Gastrocnemius medialis (tissue), 4 donors: ENCODE data around the gene WHRN. TPM values are rescaled to one million over a fixed set of nuclear protein-coding genes. Genes with fewer than 3 reads are reported as not detected.

ENCODE experiments used
- ATAC-seq, 2 donors: fragments of 150-250 bp; one replicate each; pipeline ENCODE4 v1.9.1; 2016
- DNase-seq, 2 donors: peaks; one replicate each; pipeline ENCODE4 v3.0.0-alpha.2; 2019
- H3K27ac ChIP-seq, 4 donors: fragments of 200-600 bp; sonication (generic); 1 replicate in 1 of 4; 2 replicates in 3 of 4; pipeline ENCODE4 v1.5.1; 2016 to 2018; ENCODE audit warnings: mild to moderate bottlenecking in 2 of 4, moderate library complexity in 1 of 4
- H3K27me3 ChIP-seq, 3 donors: fragments of 200-600 bp; sonication (generic) in 2 of 3; 1 replicate in 1 of 3; 2 replicates in 2 of 3; pipeline versions ENCODE4 v1.5.1 to v1.6.0; 2016 to 2019; ENCODE audit warnings: mild to moderate bottlenecking in 1 of 3, moderate library complexity in 1 of 3
- H3K36me3 ChIP-seq, 2 donors: fragments of 200-600 bp; sonication (generic) in 1 of 2; one replicate each; pipeline ENCODE4 v1.5.1; 2017 to 2018
- H3K4me1 ChIP-seq, 2 donors: fragments of 200-600 bp; sonication (generic) in 1 of 2; one replicate each; pipeline ENCODE4 v1.5.1; 2016 to 2017; ENCODE audit warnings: mild to moderate bottlenecking in 2 of 2
- H3K4me3 ChIP-seq, 4 donors: fragments of 200-600 bp; sonication (generic) in 3 of 4; 1 replicate in 1 of 4; 2 replicates in 3 of 4; pipeline ENCODE4 v1.5.1; 2016 to 2019; ENCODE audit warnings: mild to moderate bottlenecking in 2 of 4
- H3K9me3 ChIP-seq, 3 donors: fragments of 200-600 bp; sonication (generic) in 2 of 3; 1 replicate in 1 of 3; 2 replicates in 2 of 3; pipeline ENCODE4 v1.5.1; 2016 to 2019
- CTCF ChIP-seq, 5 experiments: fragments of 450-650 bp in 3 of 5; fragments of 200-600 bp in 2 of 5; sonication (generic) in 2 of 5; IDR thresholded peaks in 4 of 5; conservative IDR thresholded peaks in 1 of 5; 1 replicate in 4 of 5; 2 replicates in 1 of 5; pipeline ENCODE4 v1.5.1; 2016 to 2019; ENCODE audit warnings: antibody characterized with exemption in 5 of 5, mild to moderate bottlenecking in 3 of 5, moderate library complexity in 3 of 5
- POLR2A ChIP-seq, 2 donors: fragments of 450-650 bp; IDR thresholded peaks; one replicate each; pipeline ENCODE4 v1.6.1; 2017; ENCODE audit warnings: antibody characterized with exemption in 2 of 2, mild to moderate bottlenecking in 2 of 2, moderate library complexity in 2 of 2
- in situ Hi-C, 4 donors: fragments of 200-750 bp; cut with MboI; loops; one replicate each; pipeline versions ENCODE4 v1.15.0 to v1.8.0; 2017; ENCODE audit warnings: low sequenced_read_pairs in 4 of 4
- intact Hi-C: fragments of 100-400 bp; cut with DNase I; formaldehyde crosslinking; loops from one replicate; pipeline ENCODE4 v1.15.1; 2023; ENCODE audit warnings: low total_unique reads
- total RNA-seq, 4 donors: library from RNA; depleted of rRNA; stranded (reverse); fragments of >200 nt; gene quantifications; one replicate each; pipeline versions ENCODE4 v1.1.0 to v1.2.3, GENCODE V29; 2016

Gene WHRN
- total RNA-seq, 4 donors from 2014 or later = 0.16 to 0.18 TPM; not detected in 2

GRCh38 chr9:114384341-114384740 lies 120.9 kb downstream of the WHRN start:
- no peaks in the 10 kb centered on the region for H3K9me3 ChIP-seq
- in situ Hi-C loops = no loop called here
- H3K36me3 ChIP-seq = no peaks in the 10 kb centered on the region
- intact Hi-C loops = no loop called here
- no peak overlapping the region for H3K4me3 ChIP-seq
- peak overlapping the region; percentile 71 to 81 (median 78) for H3K27ac ChIP-seq
- H3K4me1 ChIP-seq = peaks cover 28 to 29% of the 10 kb centered on the region in 2 donors
- no peak for ATAC-seq
- DNase-seq = no peak
- TF ChIP-seq POLR2A (IDR thresholded peaks at IDR 0.05) (no peak), CTCF (IDR thresholded peaks at IDR 0.05 in 4 of 5, conservative IDR thresholded peaks at IDR 0.05 in 1 of 5) (no peak)
- no peaks in the 10 kb centered on the region for H3K27me3 ChIP-seq

GRCh38 chr9:114383521-114384231 lies 121.6 kb downstream of the WHRN start:
- DNase-seq (peak in 1 of 2 donors; percentile 52), ATAC-seq (peak; percentile 49 to 60)
- peak overlapping the region in 1 of 4 donors; percentile 15 for H3K4me3 ChIP-seq
- H3K9me3 ChIP-seq = no peaks in the 10 kb centered on the region
- in situ Hi-C loops = no loop called here
- H3K36me3 ChIP-seq = no peaks in the 10 kb centered on the region
- peak overlapping the region; percentile 66 to 81 (median 78) for H3K27ac ChIP-seq
- no peak for TF ChIP-seq POLR2A (IDR thresholded peaks at IDR 0.05)
- TF ChIP-seq CTCF (IDR thresholded peaks at IDR 0.05 in 4 of 5, conservative IDR thresholded peaks at IDR 0.05 in 1 of 5) = no peak
- no peaks in the 10 kb centered on the region for H3K27me3 ChIP-seq
- intact Hi-C loops = no loop called here
- H3K4me1 ChIP-seq = peaks cover 25 to 26% of the 10 kb centered on the region in 2 donors

- TF ChIP-seq POLR2A (IDR thresholded peaks at IDR 0.05) = no peak
- intact Hi-C loops (no loop called here), in situ Hi-C loops (no loop called here)
- ATAC-seq = no peak
- Histone ChIP-seq H3K27me3 (no peaks in the 10 kb centered on the region), H3K4me3 (peak overlapping the region in 1 of 4 donors; percentile 15), H3K27ac (peak overlapping the region; percentile 66 to 81 (median 78)), H3K36me3 (no peaks in the 10 kb centered on the region), H3K4me1 (peaks cover 18% of the 10 kb centered on the region in 2 donors), H3K9me3 (no peaks in the 10 kb centered on the region)
- no peak for DNase-seq
Observed at GRCh38 chr9:114382699-114383520, 122.4 kb downstream of the WHRN start.

- no peaks in the 10 kb centered on the region for H3K27me3 ChIP-seq
- DNase-seq (no peak), ATAC-seq (no peak)
- no peaks in the 10 kb centered on the region for H3K9me3 ChIP-seq
- H3K4me3 ChIP-seq = no peak overlapping the region
- no peak overlapping the region for H3K27ac ChIP-seq
- H3K4me1 ChIP-seq = peaks cover 7 to 11% of the 10 kb centered on the region in 2 donors
- intact Hi-C loops (no loop called here), in situ Hi-C loops (no loop called here)
- TF ChIP-seq POLR2A (IDR thresholded peaks at IDR 0.05) = no peak
- no peak for TF ChIP-seq CTCF (IDR thresholded peaks at IDR 0.05 in 4 of 5, conservative IDR thresholded peaks at IDR 0.05 in 1 of 5)
- H3K36me3 ChIP-seq = no peaks in the 10 kb centered on the region
Observed at GRCh38 chr9:114378883-114379282, 126.4 kb downstream of the WHRN start.

- DNase-seq (no peak), ATAC-seq (no peak)
- TF ChIP-seq POLR2A (IDR thresholded peaks at IDR 0.05) = no peak
- TF ChIP-seq CTCF (IDR thresholded peaks at IDR 0.05 in 4 of 5, conservative IDR thresholded peaks at IDR 0.05 in 1 of 5) = no peak
- Histone ChIP-seq H3K36me3 (no peaks in the 10 kb centered on the region), H3K27me3 (no peaks in the 10 kb centered on the region), H3K9me3 (no peaks in the 10 kb centered on the region), H3K4me1 (peaks cover 2 to 5% of the 10 kb centered on the region in 2 donors), H3K4me3 (no peak overlapping the region), H3K27ac (no peak overlapping the region)
- in situ Hi-C loops = no loop called here
- intact Hi-C loops = no loop called here
Observed at GRCh38 chr9:114378016-114378415, 127.3 kb downstream of the WHRN start.
